ENCODE measurements around the gene TBCA. TPM values are rescaled to one million over a fixed set of nuclear protein-coding genes. Genes with fewer than 3 reads are reported as not detected.
A peak's percentile ranks its signal among the peaks of the same experiment; 100 is the strongest.

The TBCA gene
- total and polyA plus RNA-seq, 9 donors: 125 to 283 (median 189) TPM

- no peak for TF ChIP-seq CTCF (IDR thresholded peaks at IDR 0.05)
- no peak for TF ChIP-seq POLR2A (IDR thresholded peaks at IDR 0.05)
- no peak for TF ChIP-seq EP300 (IDR thresholded peaks at IDR 0.05)
- peaks cover 11% of the 10 kb centered on the region for H3K4me1 ChIP-seq (ENCODE audit: insufficient read depth)
- no peaks in the 10 kb centered on the region for H3K36me3 ChIP-seq
- H3K27me3 ChIP-seq: no peaks in the 10 kb centered on the region
- DNase-seq: no peak
- WGBS, 3 donors: 63 to 83% (median 70%) methylated on average over 10 to 11 of the region's 11 CpGs
- intact Hi-C loops (cut with DNase I): no loop called here
- no peaks in the 10 kb centered on the region for H3K9me3 ChIP-seq
- H3K27ac ChIP-seq: no peak overlapping the region
- no peak overlapping the region for H3K4me3 ChIP-seq
Observed at GRCh38 chr5:77777281-77777892, 1.2 kb upstream of the TBCA start.

GRCh38 chr5:77776554-77777206 lies 541 bp upstream of the TBCA start:
- intact Hi-C loops (cut with DNase I): no loop called here

GRCh38 chr5:77774981-77775789 lies 954 bp downstream of the TBCA start:
- Histone ChIP-seq H3K9me3 (no peaks in the 10 kb centered on the region), H3K4me3 (peak overlapping the region; percentile 97), H3K27me3 (no peaks in the 10 kb centered on the region), H3K36me3 (no peaks in the 10 kb centered on the region), H3K27ac (peak overlapping the region; percentile 80 to 98), H3K4me1 (ENCODE audit: insufficient read depth) (peaks cover 14% of the 10 kb centered on the region)
- WGBS, 3 donors: 11 to 12% (median 12%) methylated on average over 13 of the region's 13 CpGs
- intact Hi-C loops (cut with DNase I): no loop called here
- no peak for TF ChIP-seq POLR2A (IDR thresholded peaks at IDR 0.05)
- no peak for TF ChIP-seq EP300 (IDR thresholded peaks at IDR 0.05)
- no peak for TF ChIP-seq CTCF (IDR thresholded peaks at IDR 0.05)
- no peak for DNase-seq

More at GRCh38 chr5:77776554-77777206, 541 bp upstream of the TBCA start:
- Histone ChIP-seq H3K27me3 (no peaks in the 10 kb centered on the region), H3K4me3 (peak overlapping the region; percentile 97), H3K4me1 (ENCODE audit: insufficient read depth) (peaks cover 11% of the 10 kb centered on the region), H3K36me3 (no peaks in the 10 kb centered on the region), H3K27ac (peak overlapping the region in 1 of 2 donors; percentile 98), H3K9me3 (no peaks in the 10 kb centered on the region)
- 13 to 20% (median 15%) methylated on average over 14 of the region's 14 CpGs for WGBS, 3 donors
- DNase-seq: no peak
- TF ChIP-seq POLR2A (IDR thresholded peaks at IDR 0.05) (no peak), CTCF (IDR thresholded peaks at IDR 0.05) (no peak), EP300 (IDR thresholded peaks at IDR 0.05) (no peak)

GRCh38 chr5:77773734-77774280 lies 2.3 kb downstream of the TBCA start:
- no peak for TF ChIP-seq POLR2A (IDR thresholded peaks at IDR 0.05)
- no peak for TF ChIP-seq CTCF (IDR thresholded peaks at IDR 0.05)
- no peak for TF ChIP-seq EP300 (IDR thresholded peaks at IDR 0.05)
- Histone ChIP-seq H3K4me1 (ENCODE audit: insufficient read depth) (peaks cover 14% of the 10 kb centered on the region), H3K4me3 (no peak overlapping the region), H3K27me3 (no peaks in the 10 kb centered on the region), H3K36me3 (no peaks in the 10 kb centered on the region), H3K9me3 (no peaks in the 10 kb centered on the region), H3K27ac (no peak overlapping the region)
- 61 to 66% (median 61%) methylated on average over 3 of the region's 3 CpGs for WGBS, 3 donors
- DNase-seq: no peak
- intact Hi-C loops (cut with DNase I): no loop called here
